Smooth muscle cell (in vitro differentiated cells): ENCODE measurements around the gene GJC1. TPM values are rescaled to one million over a fixed set of nuclear protein-coding genes. Genes with fewer than 3 reads are reported as not detected.

Experiments
- DNase-seq: peaks from one replicate; lab custom pipeline; 2025; ENCODE audit not compliant: unreplicated experiment; lab: John Stamatoyannopoulos, UW
- H2AFZ ChIP-seq: fragments of 200-600 bp; sonication (generic); 2 replicates; pipeline ENCODE4 v1.6.0; 2016; ENCODE audit warnings: antibody characterized with exemption, low read depth, mild to moderate bottlenecking
- H3F3A ChIP-seq: fragments of 200-600 bp; sonication (generic); 2 replicates; pipeline ENCODE4 v1.6.0; 2017; ENCODE audit warnings: antibody characterized with exemption, low read depth
- H3K27ac ChIP-seq: fragments of 200-600 bp; sonication (generic); 2 replicates; pipeline ENCODE4 v1.5.1; 2016; ENCODE audit warnings: low read depth, mild to moderate bottlenecking
- H3K27me3 ChIP-seq: fragments of 200-600 bp; sonication (generic); 2 replicates; pipeline ENCODE4 v1.6.1; 2016; ENCODE audit warnings: low read depth, mild to moderate bottlenecking
- H3K36me3 ChIP-seq: fragments of 200-600 bp; sonication (generic); 2 replicates; pipeline ENCODE4 v1.5.1; 2016; ENCODE audit warnings: low read depth
- H3K4me1 ChIP-seq: fragments of 200-600 bp; sonication (generic); 2 replicates; pipeline ENCODE4 v1.5.1; 2016; ENCODE audit warnings: low read depth
- H3K4me2 ChIP-seq: fragments of 200-600 bp; sonication (generic); 2 replicates; pipeline ENCODE4 v1.6.0; 2016; ENCODE audit warnings: mild to moderate bottlenecking
- H3K4me3 ChIP-seq: fragments of 200-600 bp; sonication (generic); 2 replicates; pipeline ENCODE4 v1.5.1; 2016; ENCODE audit warnings: mild to moderate bottlenecking
- H3K79me2 ChIP-seq: fragments of 200-600 bp; sonication (generic); 2 replicates; pipeline ENCODE4 v1.6.0; 2016; ENCODE audit warnings: low read depth, mild to moderate bottlenecking
- H3K9ac ChIP-seq: fragments of 200-600 bp; sonication (generic); 2 replicates; pipeline ENCODE4 v1.6.0; 2016; ENCODE audit warnings: low read depth
- H3K9me3 ChIP-seq: fragments of 200-600 bp; sonication (generic); replicated peaks from 2 replicates; pipeline ENCODE4 v1.5.1; 2016; ENCODE audit warnings: low read depth
- H4K20me1 ChIP-seq: fragments of 200-600 bp; sonication (generic); 2 replicates; pipeline ENCODE4 v1.6.0; 2016; ENCODE audit warnings: low read depth
- WGBS: methylation state at CpG from one replicate; pipeline ENCODE4 v1.1.7; 2016; ENCODE audit warnings: low lambda C conversion rate; 5-methylcytosine and 5-hydroxymethylcytosine counted together
- polyA plus RNA-seq: library from polyadenylated mRNA; unstranded; fragments of >200 nt; fragmentation: Nextera tagmentation; extraction: Ambion mirVana; gene quantifications from 2 replicates; pipeline ENCODE4 v1.2.1, GENCODE V29; 2016
- total RNA-seq: library from RNA; depleted of rRNA; stranded (reverse); fragments of >200 nt; gene quantifications from 2 replicates; pipeline ENCODE4 v1.2.3, GENCODE V29; 2014
- TF ChIP-seq, protein P1 (sequence below): fragments of 200-600 bp; sonication (generic); IDR thresholded peaks from 2 replicates; pipeline ENCODE4 v1.5.1; 2017; ENCODE audit warnings: borderline replicate concordance, mild to moderate bottlenecking, antibody characterized with exemption; ENCODE audit not compliant: insufficient read depth, poor library complexity, severe bottlenecking

The GJC1 gene
- total and polyA plus RNA-seq, 2 experiments from 2014 or later: 8.0 to 16.1 TPM

GRCh38 chr17:44781551-44782325 is 48.3 kb downstream of the GJC1 start:
- H3K79me2 ChIP-seq: no peaks in the 10 kb centered on the region
- no peak overlapping the region for H3K4me2 ChIP-seq
- TF ChIP-seq, protein P1, sequence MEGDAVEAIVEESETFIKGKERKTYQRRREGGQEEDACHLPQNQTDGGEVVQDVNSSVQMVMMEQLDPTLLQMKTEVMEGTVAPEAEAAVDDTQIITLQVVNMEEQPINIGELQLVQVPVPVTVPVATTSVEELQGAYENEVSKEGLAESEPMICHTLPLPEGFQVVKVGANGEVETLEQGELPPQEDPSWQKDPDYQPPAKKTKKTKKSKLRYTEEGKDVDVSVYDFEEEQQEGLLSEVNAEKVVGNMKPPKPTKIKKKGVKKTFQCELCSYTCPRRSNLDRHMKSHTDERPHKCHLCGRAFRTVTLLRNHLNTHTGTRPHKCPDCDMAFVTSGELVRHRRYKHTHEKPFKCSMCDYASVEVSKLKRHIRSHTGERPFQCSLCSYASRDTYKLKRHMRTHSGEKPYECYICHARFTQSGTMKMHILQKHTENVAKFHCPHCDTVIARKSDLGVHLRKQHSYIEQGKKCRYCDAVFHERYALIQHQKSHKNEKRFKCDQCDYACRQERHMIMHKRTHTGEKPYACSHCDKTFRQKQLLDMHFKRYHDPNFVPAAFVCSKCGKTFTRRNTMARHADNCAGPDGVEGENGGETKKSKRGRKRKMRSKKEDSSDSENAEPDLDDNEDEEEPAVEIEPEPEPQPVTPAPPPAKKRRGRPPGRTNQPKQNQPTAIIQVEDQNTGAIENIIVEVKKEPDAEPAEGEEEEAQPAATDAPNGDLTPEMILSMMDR: no peak
- no peak overlapping the region for H3K4me3 ChIP-seq
- H3K9me3 ChIP-seq: no peaks in the 10 kb centered on the region
- DNase-seq: no peak
- H2AFZ ChIP-seq: no peak overlapping the region
- no peaks in the 10 kb centered on the region for H3K36me3 ChIP-seq
- no peaks in the 10 kb centered on the region for H3K27me3 ChIP-seq
- H4K20me1 ChIP-seq: no peaks in the 10 kb centered on the region
- WGBS: 80% methylated on average over 17 of the region's 17 CpGs
- no peak overlapping the region for H3K9ac ChIP-seq
- no peaks in the 10 kb centered on the region for H3F3A ChIP-seq
- H3K4me1 ChIP-seq: peaks cover 7% of the 10 kb centered on the region
- no peak overlapping the region for H3K27ac ChIP-seq

DNA sequence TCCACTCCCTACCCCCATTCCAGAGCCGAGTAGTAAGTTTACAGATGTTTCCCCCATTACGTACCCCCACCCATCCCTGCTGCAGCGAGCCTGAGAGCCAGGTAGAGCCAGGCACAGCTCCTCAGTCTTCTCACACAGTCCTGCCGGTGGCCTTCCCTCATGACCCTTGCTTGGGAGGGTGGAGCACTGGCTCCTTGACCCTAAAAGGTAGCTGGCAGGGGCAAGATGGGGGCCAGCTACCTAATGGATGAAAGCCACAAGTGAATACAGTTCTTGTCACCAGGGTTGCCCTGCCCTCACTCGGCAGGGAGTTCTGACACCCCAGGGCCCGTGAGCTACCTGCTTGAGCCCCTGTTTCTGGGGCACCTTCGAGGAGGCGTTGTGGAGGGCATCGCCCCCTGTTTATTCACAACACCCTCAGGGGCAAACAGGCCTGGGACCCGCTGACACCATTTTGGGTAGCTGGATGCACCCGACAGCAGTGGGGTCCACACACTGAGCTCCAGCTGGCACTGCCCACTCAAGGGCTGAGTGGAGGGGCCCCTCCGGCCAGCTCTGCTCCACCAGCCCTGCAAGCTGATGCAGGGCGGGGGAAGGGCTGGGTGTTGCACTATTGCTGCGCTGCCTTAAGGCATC is 49.1 kb downstream of the GJC1 start:
- Histone ChIP-seq H3F3A (no peaks in the 10 kb centered on the region), H2AFZ (no peak overlapping the region), H3K36me3 (no peaks in the 10 kb centered on the region), H3K4me3 (no peak overlapping the region), H3K27me3 (no peaks in the 10 kb centered on the region), H3K9ac (no peak overlapping the region), H3K4me1 (peaks cover 7% of the 10 kb centered on the region), H3K4me2 (no peak overlapping the region), H3K79me2 (no peaks in the 10 kb centered on the region), H3K27ac (no peak overlapping the region), H4K20me1 (no peaks in the 10 kb centered on the region), H3K9me3 (no peaks in the 10 kb centered on the region)
- WGBS: 91% methylated on average over 13 of the region's 14 CpGs
- no peak for DNase-seq
- TF ChIP-seq, protein P1: no peak

GRCh38 chr17:44780161-44780560 is 49.9 kb downstream of the GJC1 start:
- Histone ChIP-seq H3F3A (no peaks in the 10 kb centered on the region), H3K4me3 (no peak overlapping the region), H3K27ac (no peak overlapping the region), H3K79me2 (no peaks in the 10 kb centered on the region), H3K4me1 (peaks cover 9% of the 10 kb centered on the region), H3K9me3 (no peaks in the 10 kb centered on the region), H3K4me2 (no peak overlapping the region), H3K36me3 (no peaks in the 10 kb centered on the region), H3K9ac (no peak overlapping the region), H3K27me3 (no peaks in the 10 kb centered on the region), H2AFZ (no peak overlapping the region), H4K20me1 (no peaks in the 10 kb centered on the region)
- WGBS: 89% methylated on average over 12 of the region's 12 CpGs
- TF ChIP-seq, protein P1: no peak
- no peak for DNase-seq
